ENCODE data around the gene NRAP.

Gene NRAP

DNA sequence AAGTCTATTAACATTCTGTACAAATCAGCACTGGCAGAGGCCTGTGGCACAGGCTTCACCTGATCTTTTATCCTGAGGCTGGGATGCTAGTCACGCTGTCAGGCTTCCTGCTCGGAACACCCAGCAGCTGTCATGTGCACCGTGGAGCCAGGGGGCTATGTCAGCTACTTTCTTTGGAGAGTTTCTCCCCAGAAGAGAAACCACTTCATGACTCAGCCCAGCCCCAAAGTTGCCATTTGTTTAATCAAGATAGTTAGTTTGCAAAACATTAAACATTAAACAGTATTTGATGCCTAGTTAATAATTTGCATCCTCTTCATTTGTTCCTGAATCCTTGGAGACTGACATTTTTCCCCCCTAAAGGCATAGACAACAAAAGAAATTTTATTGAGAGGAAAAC, 111.1 kb downstream of the NRAP start, which contains the start of gene HABP2:
HABP2 (plus strand) TSS at position 353 of the 400 bp plus-strand sequence. CDS start 69 bp downstream, outside the sequence.
- TF ChIP-seq ZNF138 (tag by site-specific recombination; IDR thresholded peaks at IDR 0.05; ENCODE audit: borderline replicate concordance) (no peak), REPIN1 (tag by site-specific recombination; IDR thresholded peaks at IDR 0.05; ENCODE audit: low read depth) (no peak), GLIS1 (tag by site-specific recombination; IDR thresholded peaks at IDR 0.05) (no peak), PRDM1 (tag by site-specific recombination; IDR thresholded peaks at IDR 0.05) (no peak), ZNF560 (tag by site-specific recombination; IDR thresholded peaks at IDR 0.05; ENCODE audit: borderline replicate concordance) (no peak), KLF1 (tag by site-specific recombination; IDR thresholded peaks at IDR 0.05) (no peak), ZIC2 (tag by site-specific recombination; IDR thresholded peaks at IDR 0.05) (no peak)
- TF ChIP-seq, protein P1, sequence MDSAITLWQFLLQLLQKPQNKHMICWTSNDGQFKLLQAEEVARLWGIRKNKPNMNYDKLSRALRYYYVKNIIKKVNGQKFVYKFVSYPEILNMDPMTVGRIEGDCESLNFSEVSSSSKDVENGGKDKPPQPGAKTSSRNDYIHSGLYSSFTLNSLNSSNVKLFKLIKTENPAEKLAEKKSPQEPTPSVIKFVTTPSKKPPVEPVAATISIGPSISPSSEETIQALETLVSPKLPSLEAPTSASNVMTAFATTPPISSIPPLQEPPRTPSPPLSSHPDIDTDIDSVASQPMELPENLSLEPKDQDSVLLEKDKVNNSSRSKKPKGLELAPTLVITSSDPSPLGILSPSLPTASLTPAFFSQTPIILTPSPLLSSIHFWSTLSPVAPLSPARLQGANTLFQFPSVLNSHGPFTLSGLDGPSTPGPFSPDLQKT (IDR thresholded peaks at IDR 0.05; ENCODE audit: borderline replicate concordance, low read depth, low read length), result no peak
- TF ChIP-seq, protein P2, sequence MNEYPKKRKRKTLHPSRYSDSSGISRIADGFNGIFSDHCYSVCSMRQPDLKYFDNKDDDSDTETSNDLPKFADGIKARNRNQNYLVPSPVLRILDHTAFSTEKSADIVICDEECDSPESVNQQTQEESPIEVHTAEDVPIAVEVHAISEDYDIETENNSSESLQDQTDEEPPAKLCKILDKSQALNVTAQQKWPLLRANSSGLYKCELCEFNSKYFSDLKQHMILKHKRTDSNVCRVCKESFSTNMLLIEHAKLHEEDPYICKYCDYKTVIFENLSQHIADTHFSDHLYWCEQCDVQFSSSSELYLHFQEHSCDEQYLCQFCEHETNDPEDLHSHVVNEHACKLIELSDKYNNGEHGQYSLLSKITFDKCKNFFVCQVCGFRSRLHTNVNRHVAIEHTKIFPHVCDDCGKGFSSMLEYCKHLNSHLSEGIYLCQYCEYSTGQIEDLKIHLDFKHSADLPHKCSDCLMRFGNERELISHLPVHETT (tag by site-specific recombination; IDR thresholded peaks at IDR 0.05), result no peak
- Histone ChIP-seq H3K9me3 (ENCODE audit: control insufficient read depth, insufficient read depth, low read depth, low read length) (no peaks in the 10 kb centered on the region), H3K4me1 (ENCODE audit: control insufficient read depth, insufficient read depth, low read length) (no peaks in the 10 kb centered on the region), H3K36me3 (ENCODE audit: control insufficient read depth in 2 of 2, insufficient read depth in 1 of 2, low read length in 2 of 2) (no peaks in the 10 kb centered on the region), H3K27ac (ENCODE audit: extremely low read depth, low read depth, low read length) (no peak within 1 kb of the TSS), H3K4me3 (ENCODE audit: low read depth, low read length) (no peak within 1 kb of the TSS)
- CTCF ChIA-PET, result interaction anchor here (0.7 to 1.8 kb wide), 2 partner anchors 10 to 13 kb away, joined by 3 to 11 read pairs; no protein-coding TSS in a partner anchor
- POLR2A ChIA-PET, result no interaction called here

DNA sequence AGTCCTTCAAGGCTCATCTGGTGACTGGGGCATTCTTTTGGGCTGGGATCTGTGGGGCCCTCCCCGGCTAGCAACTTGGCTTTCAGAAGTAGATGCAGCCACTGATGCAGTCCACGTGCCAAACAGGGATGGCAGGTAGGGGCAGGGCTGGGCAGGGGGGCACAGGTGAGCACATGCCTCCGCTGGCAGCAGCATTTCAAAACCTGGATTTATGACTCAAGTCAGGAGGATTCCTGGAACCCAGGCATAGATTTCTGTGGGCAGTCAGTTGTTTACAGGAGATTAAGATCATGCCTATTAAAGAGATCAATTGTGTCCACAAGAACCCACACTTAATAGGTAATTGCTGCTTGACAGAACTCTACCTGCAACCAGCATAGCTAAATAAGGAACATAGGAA, 111.8 kb downstream of the NRAP start:
- Histone ChIP-seq H3K27ac (ENCODE audit: extremely low read depth, low read depth, low read length) (no peak overlapping the region), H3K4me3 (ENCODE audit: low read depth, low read length) (no peak overlapping the region), H3K4me1 (ENCODE audit: control insufficient read depth, insufficient read depth, low read length) (no peaks in the 10 kb centered on the region), H3K9me3 (ENCODE audit: control insufficient read depth, insufficient read depth, low read depth, low read length) (no peaks in the 10 kb centered on the region), H3K36me3 (ENCODE audit: control insufficient read depth in 2 of 2, insufficient read depth in 1 of 2, low read length in 2 of 2) (no peaks in the 10 kb centered on the region)
- ChIA-PET CTCF (no interaction called here), POLR2A (no interaction called here)
- TF ChIP-seq ZNF549 (tag by site-specific recombination; IDR thresholded peaks at IDR 0.05) (no peak), ZNF157 (tag by site-specific recombination; IDR thresholded peaks at IDR 0.05) (no peak), SETDB1 (IDR thresholded peaks at IDR 0.05; ENCODE audit: insufficient read length, low read length) (no peak), ZNF24 (tag by site-specific recombination; IDR thresholded peaks at IDR 0.05) (no peak), ZNF76 (tag by site-specific recombination; IDR thresholded peaks at IDR 0.05; ENCODE audit: borderline replicate concordance, low read depth) (no peak), GLI4 (tag by site-specific recombination; IDR thresholded peaks at IDR 0.05) (no peak)
- TF ChIP-seq, protein P3, sequence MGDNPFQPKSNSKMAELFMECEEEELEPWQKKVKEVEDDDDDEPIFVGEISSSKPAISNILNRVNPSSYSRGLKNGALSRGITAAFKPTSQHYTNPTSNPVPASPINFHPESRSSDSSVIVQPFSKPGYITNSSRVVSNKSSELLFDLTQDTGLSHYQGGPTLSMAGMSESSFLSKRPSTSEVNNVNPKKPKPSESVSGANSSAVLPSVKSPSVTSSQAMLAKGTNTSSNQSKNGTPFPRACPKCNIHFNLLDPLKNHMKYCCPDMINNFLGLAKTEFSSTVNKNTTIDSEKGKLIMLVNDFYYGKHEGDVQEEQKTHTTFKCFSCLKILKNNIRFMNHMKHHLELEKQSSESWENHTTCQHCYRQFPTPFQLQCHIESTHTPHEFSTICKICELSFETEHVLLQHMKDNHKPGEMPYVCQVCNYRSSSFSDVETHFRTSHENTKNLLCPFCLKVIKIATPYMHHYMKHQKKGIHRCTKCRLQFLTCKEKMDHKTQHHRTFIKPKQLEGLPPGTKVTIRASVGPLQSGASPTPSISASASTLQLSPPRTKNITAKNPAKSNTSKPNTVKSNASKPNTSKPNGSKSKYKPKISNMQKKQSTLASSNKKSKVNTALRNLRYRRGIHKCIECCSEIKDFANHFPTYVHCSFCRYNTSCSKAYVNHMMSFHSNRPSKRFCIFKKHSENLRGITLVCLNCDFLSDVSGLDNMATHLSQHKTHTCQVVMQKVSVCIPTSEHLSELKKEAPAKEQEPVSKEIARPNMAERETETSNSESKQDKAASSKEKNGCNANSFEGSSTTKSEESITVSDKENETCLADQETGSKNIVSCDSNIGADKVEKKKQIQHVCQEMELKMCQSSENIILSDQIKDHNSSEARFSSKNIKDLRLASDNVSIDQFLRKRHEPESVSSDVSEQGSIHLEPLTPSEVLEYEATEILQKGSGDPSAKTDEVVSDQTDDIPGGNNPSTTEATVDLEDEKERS (tag by site-specific recombination; IDR thresholded peaks at IDR 0.05), result no peak
- TF ChIP-seq, protein P4, sequence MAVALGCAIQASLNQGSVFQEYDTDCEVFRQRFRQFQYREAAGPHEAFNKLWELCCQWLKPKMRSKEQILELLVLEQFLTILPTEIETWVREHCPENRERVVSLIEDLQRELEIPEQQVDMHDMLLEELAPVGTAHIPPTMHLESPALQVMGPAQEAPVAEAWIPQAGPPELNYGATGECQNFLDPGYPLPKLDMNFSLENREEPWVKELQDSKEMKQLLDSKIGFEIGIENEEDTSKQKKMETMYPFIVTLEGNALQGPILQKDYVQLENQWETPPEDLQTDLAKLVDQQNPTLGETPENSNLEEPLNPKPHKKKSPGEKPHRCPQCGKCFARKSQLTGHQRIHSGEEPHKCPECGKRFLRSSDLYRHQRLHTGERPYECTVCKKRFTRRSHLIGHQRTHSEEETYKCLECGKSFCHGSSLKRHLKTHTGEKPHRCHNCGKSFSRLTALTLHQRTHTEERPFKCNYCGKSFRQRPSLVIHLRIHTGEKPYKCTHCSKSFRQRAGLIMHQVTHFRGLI (tag by site-specific recombination; IDR thresholded peaks at IDR 0.05), result no peak

Data from HEK293 (cell line).